ENCODE data around the gene A4GNT.
"Not testable (repeated sequence)": the region's sequence is repeated elsewhere in the genome, so short reads cannot be mapped to it uniquely, and the experiment has no call there.

A4GNT gene

DNA sequence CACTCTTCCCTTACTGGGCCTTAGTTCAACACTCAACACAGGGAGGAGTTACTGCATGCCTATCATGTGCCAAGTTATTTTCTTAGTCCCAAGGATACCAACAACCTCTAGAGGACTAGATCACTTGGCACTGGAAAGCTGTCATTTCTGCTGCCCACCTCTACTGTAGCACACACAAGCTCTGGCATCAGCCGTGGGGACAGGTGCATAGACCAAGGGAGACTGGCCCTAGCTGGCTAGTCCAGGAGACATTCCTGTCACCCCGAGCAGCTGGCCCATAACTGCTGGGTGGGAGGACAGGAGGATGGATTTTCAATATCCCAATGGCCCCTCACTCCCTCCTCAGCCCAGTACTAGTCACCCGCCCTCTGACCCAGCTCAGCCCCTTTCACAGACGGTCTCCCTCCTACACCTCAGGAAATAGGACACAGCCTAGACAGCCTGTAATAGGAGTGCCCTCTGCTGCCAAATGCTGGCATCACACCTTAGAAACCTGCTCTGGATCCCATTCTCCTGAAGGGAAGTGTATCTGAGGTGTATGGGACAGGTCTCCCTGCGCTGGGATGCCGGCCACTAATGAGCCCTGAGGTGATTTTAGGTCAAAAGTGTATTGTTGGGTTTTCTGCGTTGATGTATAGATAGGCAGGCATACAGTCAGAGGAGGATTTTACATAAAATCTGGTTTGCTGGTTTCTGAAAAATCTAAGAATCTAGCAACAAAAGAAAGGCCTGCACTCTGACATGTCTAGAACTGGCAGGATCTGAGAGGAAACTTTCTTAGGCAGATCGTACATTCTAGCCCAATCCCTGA, 13.4 kb downstream of the A4GNT start:
- DNase-seq (ENCODE audit: low spot score), result peak; percentile 21

DNA sequence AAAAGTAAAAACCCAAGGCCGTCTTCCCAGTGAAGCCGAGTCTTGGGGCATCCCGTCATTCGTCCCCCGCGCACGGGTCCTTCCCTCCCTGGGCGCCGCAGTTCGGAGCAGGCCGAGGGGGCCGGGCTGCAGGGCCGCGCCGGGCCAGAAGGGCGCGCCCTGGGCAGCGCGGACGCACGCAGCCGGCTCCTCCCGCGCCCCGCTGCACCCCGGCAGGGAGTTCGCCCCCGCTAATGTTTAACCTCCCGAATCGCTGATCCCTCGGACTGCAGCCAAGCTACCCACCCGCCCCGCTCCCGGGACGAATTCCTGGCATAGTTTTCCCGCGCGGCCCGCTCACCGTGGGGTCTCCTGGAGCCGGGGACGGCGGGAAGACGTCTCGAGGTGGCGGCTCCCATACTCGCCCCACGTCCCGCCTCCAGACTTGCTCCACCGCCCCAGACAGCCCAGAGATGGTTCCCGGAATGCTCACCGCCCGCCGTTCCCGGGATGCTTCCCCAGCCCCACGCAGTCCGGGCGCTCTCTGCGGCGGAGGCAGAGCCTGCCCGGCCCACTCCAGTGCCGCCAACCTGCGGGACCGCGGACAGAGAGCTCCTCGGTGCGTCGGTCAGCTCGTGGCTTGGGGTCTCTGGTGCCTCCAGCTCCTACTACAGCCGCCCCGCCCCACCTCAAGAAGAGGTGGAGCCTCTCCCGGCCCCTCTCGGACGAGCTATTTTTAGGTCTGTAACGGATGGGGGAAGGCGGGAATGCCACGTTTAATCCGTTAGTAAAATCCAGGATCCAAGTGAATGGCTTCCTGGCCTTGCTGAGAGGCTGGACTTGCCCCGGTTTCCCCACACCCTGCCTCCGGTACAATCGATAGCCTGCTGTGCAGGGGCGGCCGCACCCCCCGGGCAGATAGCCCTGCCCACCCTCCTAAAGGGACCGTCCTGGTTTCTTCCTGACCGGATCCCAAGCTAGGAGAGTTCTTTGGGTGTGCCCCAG, 16.9 kb downstream of the A4GNT start, which contains the start of gene DZIP1L:
Gene DZIP1L, minus strand, starts transcription at position 621 of the 984 bp plus-strand sequence. CDS start 11,637 bp downstream, outside the sequence.
- DNase-seq (ENCODE audit: low spot score), result no peak

DNA sequence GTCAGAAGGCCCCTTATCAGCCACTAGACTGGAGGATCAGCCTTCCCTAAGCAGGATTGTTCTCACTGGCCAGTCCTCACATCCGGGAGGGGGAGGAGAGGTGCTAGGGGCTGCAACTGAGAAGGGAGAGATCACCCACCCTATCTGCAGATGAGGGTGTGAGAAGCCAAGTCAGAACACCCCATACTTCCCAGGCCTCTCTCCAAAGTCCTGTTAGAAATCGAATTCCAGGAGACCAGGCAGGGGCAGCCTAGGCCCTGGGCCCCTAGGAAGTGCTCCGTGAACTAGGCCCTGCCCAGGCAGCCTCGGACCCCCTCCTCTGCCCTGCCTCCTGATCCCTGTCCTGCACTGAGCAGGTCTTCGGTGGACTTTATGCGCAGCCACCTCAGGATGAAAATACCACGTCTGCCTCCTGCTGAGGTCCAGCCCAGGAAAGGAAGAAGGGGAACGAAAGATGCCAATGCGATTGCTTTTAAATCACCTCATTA, 17.7 kb downstream of the A4GNT start:
- no peak for DNase-seq (ENCODE audit: low spot score)

DNA sequence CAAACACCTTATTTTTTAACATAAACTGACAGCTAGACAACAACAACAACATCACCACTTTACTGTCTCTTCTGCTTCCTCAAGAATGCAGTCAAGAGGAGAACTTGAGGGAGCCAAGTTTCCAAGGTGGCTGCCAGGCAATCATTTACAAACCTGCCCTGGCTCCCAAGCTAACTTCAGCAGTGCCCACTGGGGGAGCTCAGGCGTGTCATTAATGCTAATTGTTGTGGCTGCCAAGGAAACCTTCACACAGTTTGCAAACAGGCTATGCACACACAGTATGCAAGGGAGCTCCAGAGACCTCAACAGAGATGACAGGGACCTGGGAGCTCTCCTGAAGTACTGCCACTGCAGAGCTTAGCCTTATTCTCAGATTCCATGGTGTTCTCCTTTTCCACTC, 18.9 kb downstream of the A4GNT start:
- no peak for DNase-seq (ENCODE audit: low spot score)

DNA sequence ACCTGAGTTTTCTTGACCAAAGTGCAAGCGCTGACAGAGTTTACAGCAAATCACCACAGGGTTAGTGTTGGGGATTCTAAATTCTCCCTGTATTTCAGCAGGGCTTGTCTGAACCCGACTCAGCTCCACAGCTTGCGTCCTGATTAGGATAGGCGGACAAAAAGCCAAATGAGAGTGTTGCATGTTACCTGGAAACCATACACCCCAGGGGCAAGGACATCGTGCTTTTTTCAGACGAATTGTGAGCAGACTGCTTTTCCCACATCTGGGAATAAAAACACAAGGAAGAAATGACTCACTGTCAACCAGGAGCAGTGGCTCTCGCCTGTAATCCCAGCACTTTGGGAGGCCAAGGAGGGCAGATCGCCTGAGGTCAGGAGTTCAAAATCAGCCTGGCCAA, 19.8 kb downstream of the A4GNT start:
- no peak for DNase-seq (ENCODE audit: low spot score)

DNA sequence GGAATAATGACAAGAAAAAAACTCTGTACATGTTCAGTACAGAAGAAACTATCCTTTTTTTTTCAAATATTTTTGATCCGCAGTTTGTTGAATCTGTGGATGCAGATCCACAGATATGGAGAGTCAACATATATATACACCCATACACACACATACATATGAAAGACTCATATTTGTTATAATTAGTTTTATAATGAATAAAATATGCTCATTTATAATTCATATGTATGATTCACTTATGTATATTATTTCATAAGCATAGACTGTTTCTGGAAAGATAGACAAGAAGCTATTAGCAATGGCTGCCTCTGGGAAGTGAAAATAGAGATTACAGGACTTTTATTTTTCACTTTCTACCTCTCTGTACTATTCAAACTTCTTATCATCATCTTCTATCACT, 26.6 kb downstream of the A4GNT start:
- DNase-seq (ENCODE audit: low spot score), result no peak

DNA sequence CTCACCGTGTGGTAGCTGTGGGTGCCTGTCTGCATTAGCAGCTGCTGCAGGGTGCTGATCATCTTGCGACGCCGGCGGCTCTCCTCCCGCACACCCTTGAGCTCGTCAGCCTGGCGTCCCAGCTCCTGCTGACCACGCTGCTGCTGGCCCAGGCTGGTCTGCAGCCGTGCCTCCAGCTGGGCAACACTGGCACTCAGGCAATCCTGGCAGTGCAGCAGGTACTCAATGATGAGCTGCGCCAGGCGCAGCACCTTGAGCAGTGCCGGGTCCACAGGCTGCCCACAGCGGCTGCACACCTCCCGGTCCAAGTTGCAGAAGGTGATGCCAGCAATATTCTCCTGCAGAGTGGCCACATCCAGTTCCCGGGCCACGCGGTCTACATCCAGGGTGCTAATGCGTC, 28.7 kb downstream of the A4GNT start:
- no peak for DNase-seq (ENCODE audit: low spot score)

DNA sequence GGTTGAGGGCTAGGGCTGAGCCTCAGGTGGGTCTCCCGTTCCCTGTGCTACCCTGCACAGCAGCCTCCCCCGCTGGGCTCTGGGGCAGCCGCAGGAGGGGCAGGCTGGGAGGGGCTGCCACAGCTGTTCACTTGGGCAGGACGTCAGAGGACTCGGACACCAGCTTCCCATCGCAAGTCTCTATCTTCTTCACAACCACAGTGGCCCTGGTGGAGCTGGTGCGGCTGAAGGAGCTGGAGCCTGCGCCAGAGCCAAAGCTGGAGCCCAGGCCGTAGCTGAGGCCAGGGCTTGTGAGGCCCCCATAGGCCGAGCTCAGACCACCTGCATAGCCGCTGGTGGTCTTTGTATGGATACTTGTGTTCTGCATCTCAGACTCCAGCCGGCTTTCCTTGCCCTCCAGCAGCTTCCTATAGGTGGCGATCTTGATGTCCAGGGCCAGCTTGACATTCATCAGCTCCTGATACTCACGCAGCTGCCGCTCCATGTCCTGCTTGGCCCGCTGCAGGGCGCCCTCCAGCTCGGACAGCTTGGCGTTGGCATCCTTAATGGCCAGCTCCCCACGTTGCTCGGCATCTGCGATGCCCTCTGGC, 30.7 kb downstream of the A4GNT start:
- not testable (repeated sequence) for DNase-seq (ENCODE audit: low spot score)

DNA sequence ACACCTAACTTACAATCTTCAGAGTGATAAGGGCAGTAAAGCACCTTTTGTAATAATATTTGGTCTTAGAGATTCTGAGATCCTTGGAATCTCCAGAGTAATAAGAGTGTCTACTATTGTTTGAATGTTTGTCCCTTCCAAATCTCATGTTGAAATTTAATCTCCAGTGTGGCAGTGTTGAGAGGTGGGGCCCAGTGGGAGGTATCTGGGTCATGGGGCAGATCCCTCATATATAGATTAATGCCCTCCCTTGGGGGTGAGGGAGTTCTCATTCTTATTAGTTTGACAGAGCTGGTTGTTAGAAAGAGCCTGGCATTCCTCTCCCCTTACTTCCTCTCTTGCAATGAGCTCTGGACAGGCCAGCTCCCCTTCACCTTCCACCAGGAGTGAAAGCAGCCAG, 32.8 kb downstream of the A4GNT start:
- DNase-seq (ENCODE audit: low spot score), result no peak

DNA sequence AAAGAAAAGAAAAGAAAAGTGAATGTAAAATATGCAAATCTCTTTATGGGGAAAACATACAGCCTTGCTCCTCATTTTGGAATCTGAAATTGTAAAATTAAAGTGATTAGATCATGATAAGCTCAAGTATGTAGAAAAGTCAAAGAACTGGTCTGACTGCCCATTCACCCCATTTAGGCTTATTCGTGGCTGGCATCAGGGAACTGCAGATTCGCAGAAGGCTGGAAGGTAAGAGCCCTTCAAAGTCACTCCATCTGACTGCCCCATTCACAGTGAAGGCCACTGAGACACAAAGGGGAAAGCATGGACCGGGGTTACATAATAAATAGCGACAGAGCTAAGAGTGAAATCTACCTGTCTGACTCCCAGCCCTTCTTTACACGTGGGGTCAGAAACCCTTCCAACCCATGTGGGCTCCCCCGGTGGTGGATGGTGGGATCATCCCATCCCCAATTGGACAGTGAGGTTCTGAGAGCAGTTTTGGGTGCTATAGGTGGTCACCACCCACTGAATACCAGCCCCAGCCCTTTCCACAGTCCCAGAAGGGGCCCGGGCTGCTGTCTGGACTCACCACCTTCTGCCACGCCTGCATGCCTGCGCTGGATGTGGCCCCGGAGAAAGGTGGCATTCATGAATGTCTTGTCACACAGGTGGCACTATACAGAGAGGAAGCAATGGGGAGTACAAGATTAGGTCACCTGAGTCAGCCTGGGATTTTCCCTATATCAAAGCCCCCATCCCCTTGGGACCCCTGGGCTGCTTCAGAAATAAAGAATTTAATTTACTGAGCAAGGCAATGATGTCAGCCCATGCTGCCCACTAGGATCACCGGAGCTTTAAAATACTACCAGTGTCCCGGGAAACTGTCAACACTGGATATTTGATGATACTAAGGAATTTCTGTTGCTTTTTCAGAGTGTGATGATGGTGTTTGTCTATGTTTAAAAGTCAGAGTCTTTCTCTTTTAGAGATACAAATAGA, 34.7 kb downstream of the A4GNT start:
- DNase-seq (ENCODE audit: low spot score), result no peak

DNA sequence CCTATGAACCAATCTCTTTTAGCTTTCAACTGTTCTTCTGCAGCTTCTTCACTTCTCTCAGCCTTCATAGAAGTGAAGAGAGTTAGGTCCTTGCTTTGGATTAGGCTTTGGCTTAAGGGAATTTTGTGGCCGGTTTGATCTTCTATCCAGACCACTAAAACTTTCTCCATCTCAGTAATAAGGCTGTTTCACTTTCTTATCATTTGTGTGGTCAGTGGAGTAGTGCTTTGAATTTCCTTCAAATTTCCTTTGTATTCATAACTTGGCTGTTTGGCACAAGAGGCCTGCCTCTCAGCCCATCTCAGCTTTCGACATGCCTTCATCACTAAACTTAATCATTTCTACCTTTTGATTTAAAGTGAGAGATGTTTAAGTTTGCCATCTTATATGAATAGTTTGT, 38.5 kb downstream of the A4GNT start:
- DNase-seq (ENCODE audit: low spot score), result no peak

DNA sequence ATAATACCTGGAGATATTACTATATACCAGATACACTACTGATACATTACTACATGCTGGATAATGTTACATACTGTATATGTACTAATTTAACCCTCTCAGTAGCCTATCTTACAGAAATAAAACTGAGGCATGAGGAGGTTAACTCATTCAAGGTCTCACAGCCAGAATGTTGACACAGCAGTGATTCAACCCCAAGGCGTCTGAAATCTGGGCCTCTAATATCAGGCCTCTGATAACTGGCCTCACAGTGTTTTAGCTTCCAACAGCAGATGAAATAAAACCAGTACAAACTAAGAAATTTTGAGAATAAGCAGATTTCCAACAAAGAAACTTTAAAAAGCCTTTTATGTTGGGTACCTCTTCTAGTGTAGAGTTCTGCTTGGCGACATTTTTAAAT, 40.2 kb downstream of the A4GNT start:
- no peak for DNase-seq (ENCODE audit: low spot score)

DNA sequence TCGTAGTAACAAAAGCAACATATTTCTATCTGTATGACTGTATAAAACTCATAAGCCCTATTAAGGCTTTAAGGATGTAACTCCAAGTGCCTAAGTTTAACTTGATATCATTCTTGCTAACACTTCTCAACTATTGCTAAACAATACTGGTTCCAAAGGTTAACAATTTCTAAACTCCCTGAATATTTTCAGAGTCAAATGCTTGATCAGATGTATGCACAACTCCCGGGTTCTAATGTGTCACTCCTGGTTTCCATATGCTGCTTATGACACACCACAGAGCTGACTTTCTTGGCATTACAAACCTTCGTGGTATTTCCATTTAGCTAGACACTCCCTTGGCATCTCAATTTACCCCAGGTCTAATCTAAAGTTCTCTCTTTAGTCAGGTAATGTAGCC, 43.1 kb downstream of the A4GNT start:
- no peak for DNase-seq (ENCODE audit: low spot score)

DNA sequence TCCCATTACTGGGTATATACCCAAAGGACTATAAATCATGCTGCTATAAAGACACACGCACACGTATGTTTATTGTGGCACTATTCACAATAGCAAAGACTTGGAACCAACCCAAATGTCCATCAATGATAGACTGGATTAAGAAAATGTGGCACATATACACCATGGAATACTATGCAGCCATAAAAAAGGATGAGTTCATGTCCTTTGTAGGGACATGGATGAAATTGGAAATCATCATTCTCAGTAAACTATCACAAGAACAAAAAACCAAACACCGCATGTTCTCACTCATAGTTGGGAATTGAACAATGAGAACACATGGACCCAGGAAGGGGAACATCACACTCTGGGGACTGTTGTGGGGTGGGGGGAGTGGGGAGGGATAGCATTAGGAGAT, 46.4 kb downstream of the A4GNT start:
- DNase-seq (ENCODE audit: low spot score), result not testable (repeated sequence)

DNA sequence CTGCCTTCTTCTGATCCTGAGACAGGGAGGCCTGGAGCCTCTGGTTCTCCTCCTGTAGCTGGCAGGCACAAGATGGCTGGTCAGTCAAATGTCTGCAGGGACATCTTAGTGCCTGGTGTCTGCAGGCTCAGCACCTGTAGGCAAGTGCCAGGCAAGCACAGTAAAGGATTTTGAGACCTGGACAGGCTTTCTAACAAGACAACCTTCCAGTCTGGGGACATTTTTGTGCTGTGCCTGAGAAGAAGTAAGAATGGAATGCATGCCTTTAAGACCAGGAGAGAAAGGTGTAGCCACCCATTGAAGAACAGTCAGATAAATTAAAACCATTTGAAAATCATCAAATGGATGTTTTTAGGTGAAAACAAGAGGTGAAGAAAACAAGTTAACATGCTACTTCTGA, 48.0 kb downstream of the A4GNT start:
- DNase-seq (ENCODE audit: low spot score), result no peak

DNA sequence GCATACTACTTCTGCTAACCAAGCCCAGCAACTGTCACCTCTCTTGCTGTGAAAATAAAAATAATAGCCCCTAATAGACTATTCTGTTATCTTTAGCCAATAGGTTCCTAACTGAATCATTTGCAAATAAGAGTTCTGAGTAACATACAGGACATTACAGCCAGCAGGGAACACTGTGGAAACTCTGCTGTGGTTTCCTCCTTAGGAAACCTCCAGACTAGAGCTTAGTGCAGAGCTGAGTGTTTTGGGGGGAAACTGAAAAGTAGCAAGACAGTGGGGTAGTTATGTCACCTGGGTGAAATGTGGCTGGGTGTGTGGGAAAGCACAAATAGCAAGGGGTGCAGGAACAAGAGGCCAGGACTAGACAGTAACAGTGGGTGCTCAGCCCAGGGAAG, 49.2 kb downstream of the A4GNT start:
- no peak for DNase-seq (ENCODE audit: low spot score)

DNA sequence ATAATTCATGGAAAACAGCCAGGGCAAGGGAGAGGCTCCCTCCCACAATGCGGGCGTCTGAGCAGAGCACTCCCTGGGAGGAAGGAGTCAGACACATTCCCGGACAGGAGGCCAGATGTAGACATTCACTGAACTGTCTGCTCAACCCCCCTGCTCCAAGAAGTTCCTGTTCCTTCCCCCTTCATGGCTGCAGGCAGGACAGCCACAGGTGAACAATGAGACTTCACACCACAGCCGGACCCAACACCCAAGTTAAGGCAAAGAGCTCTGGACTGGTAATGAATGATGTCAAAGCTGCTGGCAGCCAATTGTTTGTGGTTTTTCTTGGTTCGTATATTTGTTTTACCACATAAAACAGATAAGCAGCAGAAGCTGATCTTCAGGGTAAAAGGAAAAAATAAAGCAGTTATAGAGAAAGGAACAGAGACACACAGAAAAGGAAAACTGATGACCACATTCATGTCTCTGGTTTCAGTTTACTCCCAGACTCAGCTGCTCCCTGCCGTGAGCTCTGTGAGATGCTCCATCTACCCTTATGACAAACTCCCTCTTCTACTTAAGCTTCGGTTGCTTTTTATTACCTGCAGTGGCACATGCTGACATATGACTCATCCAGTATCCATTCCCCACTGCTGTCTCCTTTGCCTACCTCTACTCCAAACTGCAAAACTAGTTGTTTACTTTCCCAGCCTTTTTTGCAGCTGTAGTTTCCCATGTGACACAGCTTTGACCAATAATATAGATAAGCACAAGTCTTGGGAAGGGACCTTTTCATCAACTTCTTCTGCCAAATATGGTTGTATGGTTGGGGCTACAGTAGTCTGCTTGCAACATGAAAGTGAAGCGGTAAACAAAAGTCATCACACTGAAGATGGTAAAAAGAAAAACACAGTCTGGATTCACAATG, 49.9 kb downstream of the A4GNT start:
- DNase-seq (ENCODE audit: low spot score), result no peak

DNA sequence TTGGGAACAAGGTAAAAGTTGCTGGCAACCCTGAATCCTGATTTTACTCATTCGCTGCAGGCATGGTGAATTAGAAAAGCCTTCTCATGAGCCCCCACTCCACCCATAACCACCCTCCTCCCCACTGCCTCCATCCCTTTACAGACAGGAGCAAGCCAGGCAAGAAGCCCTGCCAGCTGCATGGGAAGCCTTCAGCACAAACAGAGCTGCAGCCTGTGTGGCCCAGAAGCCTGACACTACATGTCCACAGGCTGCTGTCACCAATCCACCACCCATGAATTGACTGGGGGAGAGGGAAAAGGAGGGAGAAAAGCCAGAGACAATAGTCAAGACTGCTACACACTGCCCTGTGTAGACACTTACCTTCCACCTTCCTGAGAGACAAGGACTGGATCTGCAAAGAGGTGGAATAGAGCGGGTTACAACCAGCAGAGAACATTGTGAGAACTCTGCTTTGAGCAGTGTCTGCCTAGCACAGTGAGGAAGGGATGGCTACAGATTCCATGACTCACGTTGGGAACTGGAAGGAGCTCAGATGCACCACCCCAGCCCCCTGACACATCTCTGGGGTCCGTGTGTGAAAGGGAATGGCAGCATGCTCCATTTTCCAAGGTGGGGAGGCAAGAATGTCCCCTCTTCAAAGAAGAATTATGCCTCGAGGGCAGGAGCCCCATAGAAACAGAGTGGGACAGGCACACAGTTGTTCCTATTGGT, 50.7 kb downstream of the A4GNT start:
- DNase-seq (ENCODE audit: low spot score), result no peak

DNA sequence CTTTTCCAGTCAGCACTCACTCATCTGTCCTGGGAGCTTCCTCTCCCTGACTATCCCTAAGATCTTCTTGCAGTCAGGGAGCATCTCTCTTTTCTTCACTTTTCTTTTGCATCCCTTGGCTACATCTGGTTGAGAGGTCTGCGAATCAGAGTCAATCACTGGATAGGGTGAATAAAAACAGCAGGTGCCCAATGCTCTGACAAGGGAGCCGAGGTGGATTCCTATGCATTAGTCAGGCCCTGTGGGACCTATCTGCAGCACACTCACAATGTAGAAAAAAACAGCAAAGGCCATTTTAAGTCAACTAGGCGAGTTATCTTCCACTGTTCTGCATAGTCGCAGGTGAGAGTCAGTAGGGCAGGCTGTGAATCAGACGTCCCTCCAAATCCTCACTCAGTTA, 52.3 kb downstream of the A4GNT start:
- no peak for DNase-seq (ENCODE audit: low spot score)
